Measurements from ENCODE around the gene EFHD2. TPM values are rescaled to one million over a fixed set of nuclear protein-coding genes. Genes with fewer than 3 reads are reported as not detected.
"Not testable (repeated sequence)": the region's sequence is repeated elsewhere in the genome, so short reads cannot be mapped to it uniquely, and the experiment has no call there.

Gene EFHD2
- polyA plus RNA-seq, 1 donor: 33.1 TPM

GRCh38 chr1:15431571-15431948 is 21.9 kb downstream of the EFHD2 start:
- no peak for DNase-seq

DNA sequence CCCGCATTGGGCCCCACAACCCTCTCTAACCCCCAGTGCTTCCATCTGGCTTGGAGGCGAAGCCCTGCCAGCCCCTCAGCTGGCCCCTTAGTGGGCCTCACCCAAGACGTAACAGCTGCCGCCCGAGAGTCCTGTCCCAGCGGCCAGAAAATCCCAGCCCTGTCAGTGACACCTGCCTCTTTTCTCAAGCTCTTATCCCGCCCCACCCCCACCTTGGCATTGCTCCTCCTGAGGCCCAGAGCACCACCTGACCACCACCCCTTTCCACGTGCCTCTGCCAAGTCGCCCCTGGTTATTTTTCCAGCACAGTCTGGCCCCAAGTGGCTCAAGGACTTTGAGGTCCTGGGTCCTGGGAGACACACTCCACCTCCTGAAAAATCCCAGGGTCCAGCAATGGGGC is 22.6 kb downstream of the EFHD2 start:
- DNase-seq: no peak

DNA sequence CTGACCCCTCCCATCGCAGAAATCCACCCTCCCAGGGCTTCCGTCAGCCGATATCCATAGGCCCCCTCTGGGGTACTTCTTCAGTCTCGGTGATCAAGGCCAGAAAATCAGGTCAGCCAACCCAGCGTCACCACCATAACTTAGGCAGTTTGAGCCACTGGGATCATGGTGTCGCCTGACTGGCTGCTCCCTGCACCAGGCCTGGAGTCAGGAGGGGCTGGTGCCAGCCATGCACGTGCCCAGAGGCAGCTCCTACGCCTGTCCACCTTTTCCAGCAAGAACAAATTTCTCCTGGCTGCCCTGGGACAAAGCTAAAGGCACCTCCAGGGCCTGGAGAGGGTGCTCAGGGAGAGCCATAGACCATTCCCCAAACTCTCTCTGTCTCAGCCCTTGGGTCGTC is 23.8 kb downstream of the EFHD2 start:
- no peak for DNase-seq

DNA sequence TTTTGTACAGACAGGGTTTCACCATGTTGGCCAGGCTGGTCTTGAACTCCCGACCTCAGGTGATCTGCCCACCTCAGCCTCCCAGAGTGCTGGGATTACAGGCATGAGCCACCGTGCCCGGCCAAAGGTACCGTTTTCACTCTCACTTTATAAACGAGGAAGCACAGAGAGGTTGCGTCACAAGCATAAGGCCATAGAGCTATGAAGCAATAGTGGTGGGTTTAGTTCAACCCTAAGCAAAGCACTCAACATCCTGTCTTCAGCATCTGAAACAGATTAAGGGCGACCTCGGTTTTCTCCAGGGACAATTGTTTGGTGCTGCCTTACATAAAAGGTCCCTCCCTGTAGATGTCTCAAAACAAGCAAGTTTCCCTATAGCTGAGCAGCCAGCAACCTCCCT is 25.1 kb downstream of the EFHD2 start:
- DNase-seq: not testable (repeated sequence)

DNA sequence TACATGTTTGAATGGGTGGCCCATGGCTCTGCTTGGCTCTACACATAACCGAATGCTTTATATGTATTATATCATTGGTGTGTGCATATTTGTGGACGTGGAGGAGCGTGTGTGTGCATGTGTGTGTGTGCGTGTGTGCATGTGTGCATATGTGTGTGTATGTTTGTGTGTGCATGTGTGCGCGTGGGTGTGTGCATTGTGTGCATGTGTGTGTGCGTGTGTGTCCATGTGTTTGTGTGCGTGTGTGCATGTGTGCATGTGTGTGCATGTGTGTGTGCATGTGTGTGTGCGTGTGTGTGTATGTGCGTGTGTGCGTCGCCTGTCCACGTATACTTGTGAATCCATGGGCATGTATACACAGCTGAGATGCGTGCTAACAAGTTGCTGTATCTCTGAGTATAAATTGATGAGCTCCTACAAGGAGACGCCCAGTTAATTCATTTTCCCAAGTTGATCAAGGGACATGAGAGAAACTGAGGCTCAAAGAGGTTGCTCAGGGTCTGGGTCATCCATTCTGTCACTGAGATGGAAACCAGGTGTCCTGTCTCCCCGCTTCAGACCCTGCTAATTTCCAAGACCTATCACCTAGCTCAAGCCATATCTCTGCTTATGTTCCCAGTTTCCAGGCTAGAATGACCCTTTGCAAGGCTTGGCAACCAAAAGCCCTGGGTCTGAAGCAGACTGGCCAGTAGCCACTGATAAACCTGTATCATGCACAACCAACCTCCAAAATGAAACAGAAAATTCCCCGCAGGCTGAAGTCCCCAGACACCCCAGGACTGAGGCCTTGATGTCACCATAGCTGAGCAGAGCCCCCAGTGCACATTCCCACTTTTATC is 25.8 kb downstream of the EFHD2 start:
- no peak for DNase-seq

- no peak for DNase-seq
These were observed 27.3 kb downstream of the EFHD2 start for GRCh38 chr1:15436881-15437442.

GRCh38 chr1:15439325-15439724 is 29.6 kb downstream of the EFHD2 start:
- no peak for DNase-seq

GRCh38 chr1:15440357-15440756 is 30.7 kb downstream of the EFHD2 start:
- no peak for DNase-seq

- DNase-seq: no peak
These were observed 31.6 kb downstream of the EFHD2 start for GRCh38 chr1:15441247-15441646.

- DNase-seq: no peak
These were observed 32.4 kb downstream of the EFHD2 start for GRCh38 chr1:15442119-15442518.

- DNase-seq: no peak
These were observed 33.1 kb downstream of the EFHD2 start for GRCh38 chr1:15442759-15443158.

DNA sequence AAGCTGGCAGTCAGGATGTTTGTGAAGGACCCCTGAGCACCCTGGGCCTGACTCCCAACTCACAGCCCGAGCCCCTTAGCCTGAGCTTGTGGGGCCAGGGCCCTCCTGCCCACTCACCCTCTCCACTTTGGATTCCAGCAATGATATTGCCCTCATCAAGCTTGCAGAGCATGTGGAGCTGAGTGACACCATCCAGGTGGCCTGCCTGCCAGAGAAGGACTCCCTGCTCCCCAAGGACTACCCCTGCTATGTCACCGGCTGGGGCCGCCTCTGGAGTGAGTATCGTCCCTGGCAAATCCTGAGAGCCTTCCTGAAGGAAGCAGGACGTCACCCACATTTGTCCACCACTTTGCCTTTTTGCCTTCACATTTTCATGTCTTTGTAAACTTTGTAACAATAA is 33.6 kb downstream of the EFHD2 start:
- DNase-seq: no peak

DNA sequence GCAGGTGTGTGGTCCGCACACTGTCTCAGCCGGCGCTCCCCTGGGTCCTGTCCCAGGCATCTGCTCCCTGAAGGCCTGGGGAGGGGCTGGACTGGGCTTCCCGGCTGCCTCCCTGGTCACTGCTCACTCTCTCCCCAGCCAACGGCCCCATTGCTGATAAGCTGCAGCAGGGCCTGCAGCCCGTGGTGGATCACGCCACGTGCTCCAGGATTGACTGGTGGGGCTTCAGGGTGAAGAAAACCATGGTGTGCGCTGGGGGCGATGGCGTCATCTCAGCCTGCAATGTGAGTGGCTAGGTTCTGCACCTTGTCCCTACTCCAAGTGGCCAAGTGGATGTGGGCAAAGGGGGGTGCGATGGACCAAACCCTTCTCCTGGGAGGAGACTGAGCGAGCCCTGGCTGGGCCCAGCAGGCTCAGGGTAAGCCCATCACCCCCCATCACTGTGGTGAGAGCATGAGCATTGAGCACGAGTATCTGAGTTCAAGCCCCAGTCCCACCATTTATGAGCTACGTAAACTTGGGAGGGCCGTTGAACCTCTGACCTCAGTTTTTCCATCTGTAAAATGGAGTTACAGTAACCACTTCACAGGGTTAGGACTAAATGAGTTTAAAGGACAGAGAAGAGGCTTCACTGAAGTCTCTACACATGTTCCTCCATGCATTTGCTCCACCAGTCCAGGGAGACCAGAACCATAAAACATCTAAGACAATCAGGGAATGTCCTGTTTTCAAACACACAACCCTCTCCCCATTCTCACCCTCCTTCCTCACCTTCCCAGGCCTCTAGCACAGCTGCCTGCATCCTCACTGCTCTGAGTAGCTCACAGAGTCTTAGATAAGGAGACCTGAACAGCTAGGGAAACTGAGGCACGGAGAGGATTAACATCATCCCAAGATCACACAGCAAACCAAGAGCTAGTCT is 35.0 kb downstream of the EFHD2 start:
- no peak for DNase-seq

DNA sequence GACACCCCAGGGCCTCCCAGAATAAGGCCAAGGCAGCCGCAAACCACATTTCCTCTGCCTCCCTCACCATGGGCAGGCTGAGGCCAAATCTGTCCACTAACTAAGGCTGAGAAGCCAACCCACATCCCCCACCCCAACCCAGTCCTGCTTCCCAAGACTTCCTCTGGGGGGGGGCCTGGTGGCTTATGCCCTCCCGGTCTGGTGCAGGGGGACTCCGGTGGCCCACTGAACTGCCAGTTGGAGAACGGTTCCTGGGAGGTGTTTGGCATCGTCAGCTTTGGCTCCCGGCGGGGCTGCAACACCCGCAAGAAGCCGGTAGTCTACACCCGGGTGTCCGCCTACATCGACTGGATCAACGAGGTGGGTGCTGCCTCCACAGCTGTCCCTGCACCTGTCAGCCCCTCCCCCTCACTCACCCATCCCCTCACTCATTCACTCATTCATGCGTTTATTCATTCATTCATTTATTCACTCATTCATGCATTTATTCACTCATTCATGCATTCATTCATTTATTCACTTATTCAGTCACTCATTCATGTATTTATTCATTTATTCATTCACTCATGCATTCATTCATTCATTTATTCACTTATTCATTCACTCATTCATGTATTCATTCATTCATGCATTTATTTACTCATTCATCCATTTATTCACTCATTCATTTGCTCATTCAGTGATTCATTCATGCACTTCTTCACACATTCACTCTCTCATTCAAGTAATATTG is 35.9 kb downstream of the EFHD2 start:
- DNase-seq: no peak

DNA sequence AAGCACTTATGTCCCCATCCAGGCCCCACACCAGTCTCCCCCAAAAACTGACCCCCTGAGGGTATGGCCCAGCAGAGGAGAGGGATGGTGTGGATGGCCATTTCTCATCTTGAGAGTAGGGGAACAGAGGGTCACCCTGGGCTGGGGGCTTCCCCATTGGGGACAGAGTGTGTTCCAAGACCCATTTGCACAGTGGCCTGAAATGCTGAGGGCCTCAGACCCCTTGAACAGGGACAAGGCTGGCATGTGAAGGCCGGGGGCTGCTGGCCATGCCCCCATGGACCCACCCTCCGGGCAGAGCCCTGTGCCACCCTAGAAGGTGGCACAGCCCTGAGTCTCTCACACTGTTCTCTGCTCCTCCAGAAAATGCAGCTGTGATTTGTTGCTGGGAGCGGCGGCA is 36.5 kb downstream of the EFHD2 start:
- no peak for DNase-seq

GRCh38 chr1:15448877-15449462 is 39.3 kb downstream of the EFHD2 start:
- DNase-seq: no peak

- no peak for DNase-seq
These were observed 39.9 kb downstream of the EFHD2 start for GRCh38 chr1:15449567-15449966.

GRCh38 chr1:15451014-15451722 is 41.5 kb downstream of the EFHD2 start:
- DNase-seq: no peak

DNA sequence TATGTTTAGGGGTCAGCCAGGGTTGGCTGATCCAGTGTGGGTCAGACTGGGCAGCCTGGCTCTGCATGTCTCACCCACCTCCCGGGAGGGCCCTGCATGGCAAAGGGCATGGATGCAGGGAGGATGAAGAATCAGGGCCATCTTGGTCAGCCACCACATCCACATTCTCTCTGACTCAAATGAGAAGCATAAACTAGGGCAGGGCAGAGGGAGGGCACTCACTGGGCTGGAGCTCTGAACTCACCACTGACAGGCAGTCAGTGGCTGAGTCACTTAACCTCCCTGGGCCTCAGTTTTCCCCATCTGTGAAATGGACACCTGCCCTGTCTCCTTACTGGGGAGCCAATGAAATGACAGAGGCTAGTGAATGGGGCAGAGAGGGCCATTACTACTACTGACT is 42.5 kb downstream of the EFHD2 start:
- no peak for DNase-seq

DNA sequence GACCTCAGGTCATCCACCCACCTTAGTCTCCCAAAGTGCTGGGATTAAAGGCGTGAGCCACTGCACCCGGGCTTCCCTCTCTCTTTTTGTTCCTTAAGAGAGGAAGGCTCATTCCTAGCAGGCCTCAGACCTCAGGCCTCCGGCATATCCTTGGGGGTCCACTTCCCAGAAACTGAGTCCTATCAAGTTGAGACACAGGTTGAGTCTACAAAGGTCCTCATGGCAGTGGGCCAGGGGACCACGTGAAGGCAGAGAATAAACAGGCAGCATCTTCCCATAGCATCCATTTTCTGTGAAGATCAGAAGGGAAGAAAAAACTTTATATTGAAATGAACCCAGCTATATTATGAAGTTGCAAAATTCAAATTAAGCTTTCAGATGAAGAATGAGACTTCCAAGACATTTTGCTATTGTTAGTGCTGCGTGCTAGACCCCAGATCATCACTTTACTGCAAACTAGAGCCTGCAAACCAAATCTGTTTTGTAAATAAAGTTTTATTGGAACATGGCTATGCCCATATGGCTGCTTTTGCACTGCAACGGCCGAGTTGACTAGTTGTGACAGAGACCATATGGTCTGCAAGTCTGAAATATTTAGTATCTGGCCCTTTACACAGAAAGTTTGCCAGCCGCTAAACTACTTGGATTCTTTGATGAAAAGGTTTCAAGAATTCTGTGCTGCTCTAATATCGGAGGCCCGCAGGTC is 43.3 kb downstream of the EFHD2 start:
- no peak for DNase-seq

GRCh38 chr1:15453734-15454133 is 44.0 kb downstream of the EFHD2 start:
- DNase-seq: no peak

Data from hindlimb muscle (tissue), 1 donor.